B cell (primary cell): Measurements from ENCODE around the gene LRP5.

Experiments used
- EZH2 ChIP-seq: IDR thresholded peaks from 2 replicates; pipeline ENCODE4 v1.6.1; 2012; ENCODE audit warnings: borderline replicate concordance, low read depth, mild to moderate bottlenecking, moderate library complexity, low read length; ENCODE audit not compliant: insufficient read depth, poor library complexity, severe bottlenecking
- TF ChIP-seq, protein P1 (sequence below): fragments of 200-600 bp; IDR thresholded peaks from one replicate; pipeline ENCODE4 v1.8.0; 2022; ENCODE audit warnings: antibody characterized with exemption, mild to moderate bottlenecking

GRCh38 chr11:68497761-68498160 lies 185.4 kb downstream of the LRP5 start:
- TF ChIP-seq, protein P1, sequence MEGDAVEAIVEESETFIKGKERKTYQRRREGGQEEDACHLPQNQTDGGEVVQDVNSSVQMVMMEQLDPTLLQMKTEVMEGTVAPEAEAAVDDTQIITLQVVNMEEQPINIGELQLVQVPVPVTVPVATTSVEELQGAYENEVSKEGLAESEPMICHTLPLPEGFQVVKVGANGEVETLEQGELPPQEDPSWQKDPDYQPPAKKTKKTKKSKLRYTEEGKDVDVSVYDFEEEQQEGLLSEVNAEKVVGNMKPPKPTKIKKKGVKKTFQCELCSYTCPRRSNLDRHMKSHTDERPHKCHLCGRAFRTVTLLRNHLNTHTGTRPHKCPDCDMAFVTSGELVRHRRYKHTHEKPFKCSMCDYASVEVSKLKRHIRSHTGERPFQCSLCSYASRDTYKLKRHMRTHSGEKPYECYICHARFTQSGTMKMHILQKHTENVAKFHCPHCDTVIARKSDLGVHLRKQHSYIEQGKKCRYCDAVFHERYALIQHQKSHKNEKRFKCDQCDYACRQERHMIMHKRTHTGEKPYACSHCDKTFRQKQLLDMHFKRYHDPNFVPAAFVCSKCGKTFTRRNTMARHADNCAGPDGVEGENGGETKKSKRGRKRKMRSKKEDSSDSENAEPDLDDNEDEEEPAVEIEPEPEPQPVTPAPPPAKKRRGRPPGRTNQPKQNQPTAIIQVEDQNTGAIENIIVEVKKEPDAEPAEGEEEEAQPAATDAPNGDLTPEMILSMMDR: no peak
- no peak for TF ChIP-seq EZH2
